ENCODE data around the gene LAMTOR5. TPM values are rescaled to one million over a fixed set of nuclear protein-coding genes. Genes with fewer than 3 reads are reported as not detected.

The LAMTOR5 gene
- total RNA-seq, 1 donor from 2014 or later: 135 TPM

DNA sequence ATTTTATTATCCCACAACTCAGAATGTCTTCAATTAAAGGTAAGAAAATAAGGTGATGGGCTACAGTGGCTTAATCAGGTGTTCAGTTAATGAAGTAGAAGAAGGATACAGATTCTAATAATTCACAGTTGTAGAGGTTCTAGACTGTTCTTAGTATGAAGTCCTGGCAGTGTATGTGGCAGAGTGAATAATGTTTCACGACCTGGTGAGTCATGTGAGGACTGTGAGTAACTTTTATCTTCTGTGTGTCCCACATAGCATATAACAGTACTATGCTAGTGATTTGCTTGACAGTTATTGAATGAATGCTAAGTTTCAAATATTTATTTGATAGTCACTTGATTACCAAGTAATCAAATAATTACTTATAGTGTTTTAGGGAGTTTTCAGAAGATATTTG lies 36.7 kb downstream of the LAMTOR5 start:
- no peaks in the 10 kb centered on the region for H3K4me1 Mint-ChIP-seq (ENCODE audit: low read depth, unreplicated experiment)
- H3K27ac Mint-ChIP-seq (ENCODE audit: unreplicated experiment): no peak overlapping the region

DNA sequence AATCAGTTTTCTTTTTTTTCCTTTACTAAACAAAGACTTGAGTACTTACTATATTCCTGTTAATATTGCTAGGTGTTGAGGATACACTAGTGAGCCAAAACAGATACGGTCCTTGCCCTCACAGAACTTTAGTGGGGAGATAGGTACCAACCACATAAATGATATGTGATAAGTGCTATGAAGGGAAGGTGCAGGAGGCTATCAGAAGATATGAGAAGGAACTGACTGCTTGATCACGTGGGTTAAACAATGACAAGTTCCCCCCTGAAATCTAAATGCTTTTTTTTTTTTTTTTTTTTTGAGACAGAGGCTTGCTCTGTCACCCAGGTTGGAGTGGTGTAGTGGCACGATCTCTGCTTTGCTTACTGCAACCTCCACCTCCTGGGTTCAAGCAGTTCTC lies 43.3 kb downstream of the LAMTOR5 start:
- H3K4me3 Mint-ChIP-seq (ENCODE audit: unreplicated experiment): no peak overlapping the region
- H3K27me3 Mint-ChIP-seq (ENCODE audit: unreplicated experiment): peaks cover 2% of the 10 kb centered on the region
- no peak for DNase-seq
- no peaks in the 10 kb centered on the region for H3K4me1 Mint-ChIP-seq (ENCODE audit: low read depth, unreplicated experiment)
- no peak overlapping the region for H3K27ac Mint-ChIP-seq (ENCODE audit: unreplicated experiment)
- H3K36me3 Mint-ChIP-seq (ENCODE audit: unreplicated experiment): no peaks in the 10 kb centered on the region
- no peaks in the 10 kb centered on the region for H3K9me3 Mint-ChIP-seq (ENCODE audit: unreplicated experiment)
- TF ChIP-seq, protein P1, sequence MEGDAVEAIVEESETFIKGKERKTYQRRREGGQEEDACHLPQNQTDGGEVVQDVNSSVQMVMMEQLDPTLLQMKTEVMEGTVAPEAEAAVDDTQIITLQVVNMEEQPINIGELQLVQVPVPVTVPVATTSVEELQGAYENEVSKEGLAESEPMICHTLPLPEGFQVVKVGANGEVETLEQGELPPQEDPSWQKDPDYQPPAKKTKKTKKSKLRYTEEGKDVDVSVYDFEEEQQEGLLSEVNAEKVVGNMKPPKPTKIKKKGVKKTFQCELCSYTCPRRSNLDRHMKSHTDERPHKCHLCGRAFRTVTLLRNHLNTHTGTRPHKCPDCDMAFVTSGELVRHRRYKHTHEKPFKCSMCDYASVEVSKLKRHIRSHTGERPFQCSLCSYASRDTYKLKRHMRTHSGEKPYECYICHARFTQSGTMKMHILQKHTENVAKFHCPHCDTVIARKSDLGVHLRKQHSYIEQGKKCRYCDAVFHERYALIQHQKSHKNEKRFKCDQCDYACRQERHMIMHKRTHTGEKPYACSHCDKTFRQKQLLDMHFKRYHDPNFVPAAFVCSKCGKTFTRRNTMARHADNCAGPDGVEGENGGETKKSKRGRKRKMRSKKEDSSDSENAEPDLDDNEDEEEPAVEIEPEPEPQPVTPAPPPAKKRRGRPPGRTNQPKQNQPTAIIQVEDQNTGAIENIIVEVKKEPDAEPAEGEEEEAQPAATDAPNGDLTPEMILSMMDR (IDR thresholded peaks at IDR 0.05; ENCODE audit: partially characterized antibody, unreplicated experiment): no peak

More for the DNA sequence above, 36.7 kb downstream of the LAMTOR5 start:
- Mint-ChIP-seq H3K4me3 (ENCODE audit: unreplicated experiment) (no peak overlapping the region), H3K36me3 (ENCODE audit: unreplicated experiment) (no peaks in the 10 kb centered on the region), H3K27me3 (ENCODE audit: unreplicated experiment) (peaks cover 2% of the 10 kb centered on the region), H3K9me3 (ENCODE audit: unreplicated experiment) (no peaks in the 10 kb centered on the region)
- no peak for DNase-seq
- TF ChIP-seq, protein P1 (IDR thresholded peaks at IDR 0.05; ENCODE audit: partially characterized antibody, unreplicated experiment): no peak

DNA sequence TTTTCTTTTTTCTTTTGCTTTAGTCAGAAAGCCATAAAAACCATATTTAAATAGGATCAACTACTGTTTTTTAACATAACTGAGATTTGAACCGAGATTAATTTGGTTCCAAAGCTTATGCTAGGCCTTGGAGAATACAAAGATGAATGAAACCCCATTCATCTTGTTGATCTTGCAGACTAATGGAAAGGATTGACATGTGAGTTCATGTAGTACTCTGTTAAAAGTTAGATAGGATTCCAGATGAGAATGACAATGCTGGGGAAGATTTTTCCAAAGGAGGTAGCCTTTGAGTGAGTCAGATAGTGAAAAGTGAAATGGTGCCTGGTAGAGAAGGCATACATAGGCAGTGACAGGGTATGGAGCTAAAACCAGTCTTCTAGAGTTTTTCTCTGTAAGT lies 45.6 kb downstream of the LAMTOR5 start:
- H3K27ac Mint-ChIP-seq (ENCODE audit: unreplicated experiment): no peak overlapping the region
- no peak overlapping the region for H3K4me3 Mint-ChIP-seq (ENCODE audit: unreplicated experiment)
- H3K4me1 Mint-ChIP-seq (ENCODE audit: low read depth, unreplicated experiment): no peaks in the 10 kb centered on the region
- no peaks in the 10 kb centered on the region for H3K9me3 Mint-ChIP-seq (ENCODE audit: unreplicated experiment)
- no peaks in the 10 kb centered on the region for H3K36me3 Mint-ChIP-seq (ENCODE audit: unreplicated experiment)
- DNase-seq: no peak
- peaks cover 2% of the 10 kb centered on the region for H3K27me3 Mint-ChIP-seq (ENCODE audit: unreplicated experiment)
- TF ChIP-seq, protein P1 (IDR thresholded peaks at IDR 0.05; ENCODE audit: partially characterized antibody, unreplicated experiment): no peak

DNA sequence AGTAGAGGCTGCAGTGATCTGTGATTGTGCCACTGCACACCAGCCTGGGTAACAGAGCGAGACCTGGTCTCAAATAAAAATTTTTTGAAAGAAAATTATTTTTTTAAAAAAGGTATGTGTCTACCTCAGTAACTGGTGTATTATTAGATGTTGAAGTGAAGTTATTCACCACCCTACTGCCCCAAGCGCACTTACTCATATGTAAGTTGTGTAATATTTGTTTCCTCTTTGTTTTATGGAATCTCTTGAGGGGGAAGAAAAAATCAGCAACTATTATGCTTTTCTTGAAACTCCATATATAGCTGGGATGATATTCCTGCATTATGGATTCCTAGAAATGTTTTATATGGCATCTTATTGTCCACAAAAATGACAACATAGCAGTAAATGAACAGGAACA lies 47.1 kb downstream of the LAMTOR5 start:
- Mint-ChIP-seq H3K36me3 (ENCODE audit: unreplicated experiment) (no peaks in the 10 kb centered on the region), H3K4me3 (ENCODE audit: unreplicated experiment) (no peak overlapping the region), H3K4me1 (ENCODE audit: low read depth, unreplicated experiment) (no peaks in the 10 kb centered on the region), H3K27me3 (ENCODE audit: unreplicated experiment) (no peaks in the 10 kb centered on the region), H3K27ac (ENCODE audit: unreplicated experiment) (no peak overlapping the region), H3K9me3 (ENCODE audit: unreplicated experiment) (no peaks in the 10 kb centered on the region)
- no peak for DNase-seq
- TF ChIP-seq, protein P1 (IDR thresholded peaks at IDR 0.05; ENCODE audit: partially characterized antibody, unreplicated experiment): no peak

DNA sequence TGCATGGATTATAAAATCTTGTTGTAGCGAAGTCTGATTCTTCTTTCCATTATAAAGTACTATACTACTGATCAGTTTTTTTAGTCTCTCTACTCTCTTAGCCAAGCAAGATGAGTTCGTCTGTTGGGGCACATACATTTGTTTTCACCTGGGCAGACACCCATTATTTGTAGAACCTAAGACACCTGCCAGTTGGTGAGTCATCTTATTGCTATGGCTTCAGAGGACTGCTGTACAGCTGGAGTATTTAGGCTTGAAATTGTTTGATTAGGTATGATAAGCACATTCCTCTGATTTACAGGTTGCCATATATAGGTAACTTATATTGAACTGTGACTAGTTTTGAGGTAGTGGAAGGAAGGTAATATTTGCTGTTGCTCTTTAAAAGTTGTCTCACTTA lies 51.1 kb downstream of the LAMTOR5 start:
- Mint-ChIP-seq H3K36me3 (ENCODE audit: unreplicated experiment) (no peaks in the 10 kb centered on the region), H3K27me3 (ENCODE audit: unreplicated experiment) (no peaks in the 10 kb centered on the region), H3K27ac (ENCODE audit: unreplicated experiment) (no peak overlapping the region), H3K4me3 (ENCODE audit: unreplicated experiment) (no peak overlapping the region), H3K9me3 (ENCODE audit: unreplicated experiment) (no peaks in the 10 kb centered on the region), H3K4me1 (ENCODE audit: low read depth, unreplicated experiment) (no peaks in the 10 kb centered on the region)
- TF ChIP-seq, protein P1 (IDR thresholded peaks at IDR 0.05; ENCODE audit: partially characterized antibody, unreplicated experiment): no peak
- no peak for DNase-seq

Data from glutamatergic neuron (in vitro differentiated cells).